ENCODE measurements around the gene PKHD1. TPM values are rescaled to one million over a fixed set of nuclear protein-coding genes. Genes with fewer than 3 reads are reported as not detected.

Gene PKHD1
- total RNA-seq, 2 donors from 2014 or later = 33.3 to 53.4 TPM

DNA sequence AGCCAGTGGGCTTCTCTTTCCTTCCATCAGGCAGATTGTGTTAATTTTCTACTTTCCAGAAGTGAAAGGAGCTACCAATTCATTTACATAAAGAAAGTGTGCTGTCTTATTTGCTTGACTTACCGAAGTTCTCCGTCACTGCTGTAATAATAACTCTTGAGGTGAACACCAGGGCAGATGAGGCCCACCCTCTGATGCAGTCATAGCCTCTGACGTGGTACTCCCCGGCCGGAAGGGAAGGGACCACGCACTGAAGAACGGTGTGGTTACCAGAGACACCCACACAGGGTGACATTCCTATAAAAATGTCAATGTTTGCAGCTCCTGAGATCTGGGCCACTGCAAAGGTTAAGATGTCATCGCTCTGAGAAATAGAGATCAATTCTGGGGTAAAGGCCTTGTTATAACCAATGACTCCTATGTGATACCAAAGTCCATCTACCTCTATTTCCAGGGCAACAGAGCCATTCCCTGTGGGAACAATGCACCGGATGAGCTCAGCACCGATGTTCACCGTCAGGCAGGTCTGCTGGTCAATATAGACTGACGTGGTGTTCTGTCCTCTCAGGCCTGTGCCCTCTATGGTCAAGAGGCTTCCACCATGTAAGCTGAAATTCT, 62.9 kb downstream of the PKHD1 start:
- DNase-seq (no peak), ATAC-seq (no peak)
- TF ChIP-seq, protein P1, sequence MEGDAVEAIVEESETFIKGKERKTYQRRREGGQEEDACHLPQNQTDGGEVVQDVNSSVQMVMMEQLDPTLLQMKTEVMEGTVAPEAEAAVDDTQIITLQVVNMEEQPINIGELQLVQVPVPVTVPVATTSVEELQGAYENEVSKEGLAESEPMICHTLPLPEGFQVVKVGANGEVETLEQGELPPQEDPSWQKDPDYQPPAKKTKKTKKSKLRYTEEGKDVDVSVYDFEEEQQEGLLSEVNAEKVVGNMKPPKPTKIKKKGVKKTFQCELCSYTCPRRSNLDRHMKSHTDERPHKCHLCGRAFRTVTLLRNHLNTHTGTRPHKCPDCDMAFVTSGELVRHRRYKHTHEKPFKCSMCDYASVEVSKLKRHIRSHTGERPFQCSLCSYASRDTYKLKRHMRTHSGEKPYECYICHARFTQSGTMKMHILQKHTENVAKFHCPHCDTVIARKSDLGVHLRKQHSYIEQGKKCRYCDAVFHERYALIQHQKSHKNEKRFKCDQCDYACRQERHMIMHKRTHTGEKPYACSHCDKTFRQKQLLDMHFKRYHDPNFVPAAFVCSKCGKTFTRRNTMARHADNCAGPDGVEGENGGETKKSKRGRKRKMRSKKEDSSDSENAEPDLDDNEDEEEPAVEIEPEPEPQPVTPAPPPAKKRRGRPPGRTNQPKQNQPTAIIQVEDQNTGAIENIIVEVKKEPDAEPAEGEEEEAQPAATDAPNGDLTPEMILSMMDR (IDR thresholded peaks at IDR 0.05) = no peak
- Histone ChIP-seq H3K27me3 (no peaks in the 10 kb centered on the region), H3K36me3 (replicated peaks in 1 of 2; ENCODE audit: insufficient read depth in 1 of 2, low read depth in 2 of 2) (no peaks in the 10 kb centered on the region), H3K4me1 (peaks cover 3% of the 10 kb centered on the region), H3K9me3 (no peaks in the 10 kb centered on the region), H3K27ac (no peak overlapping the region), H3K4me3 (no peak overlapping the region)
- intact Hi-C loops (cut with DNase I) = no loop called here
- WGBS, 2 donors = 66 to 79% methylated on average over 12 of the region's 12 CpGs

DNA sequence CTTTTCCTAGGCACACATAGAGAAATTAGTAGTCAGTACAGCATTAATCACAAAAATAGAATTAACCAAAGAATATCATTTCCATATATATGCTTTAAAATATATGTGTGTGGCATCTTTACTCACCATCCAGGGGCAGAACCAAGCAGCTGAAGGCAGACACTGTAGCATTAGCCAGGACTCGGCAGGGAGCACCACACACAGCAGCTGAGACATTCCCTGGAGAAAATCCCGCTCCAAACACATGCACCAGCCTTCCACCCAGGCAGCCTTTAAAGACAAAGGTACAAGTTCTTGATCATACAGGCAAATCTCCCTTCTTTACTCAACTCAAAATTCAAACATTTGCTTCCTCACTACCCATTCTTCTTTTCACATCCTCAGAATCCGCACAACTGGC, 64.7 kb downstream of the PKHD1 start:
- Histone ChIP-seq H3K36me3 (replicated peaks in 1 of 2; ENCODE audit: insufficient read depth in 1 of 2, low read depth in 2 of 2) (no peaks in the 10 kb centered on the region), H3K4me3 (no peak overlapping the region), H3K4me1 (peaks cover 10% of the 10 kb centered on the region), H3K27ac (no peak overlapping the region), H3K27me3 (no peaks in the 10 kb centered on the region), H3K9me3 (no peaks in the 10 kb centered on the region)
- DNase-seq (no peak), ATAC-seq (no peak)
- TF ChIP-seq POLR2A (IDR thresholded peaks at IDR 0.05) = no peak
- TF ChIP-seq, protein P1 (IDR thresholded peaks at IDR 0.05) = no peak
- intact Hi-C loops (cut with DNase I) = no loop called here
- WGBS, 2 donors = 50 to 52% methylated on average over 3 of the region's 3 CpGs

DNA sequence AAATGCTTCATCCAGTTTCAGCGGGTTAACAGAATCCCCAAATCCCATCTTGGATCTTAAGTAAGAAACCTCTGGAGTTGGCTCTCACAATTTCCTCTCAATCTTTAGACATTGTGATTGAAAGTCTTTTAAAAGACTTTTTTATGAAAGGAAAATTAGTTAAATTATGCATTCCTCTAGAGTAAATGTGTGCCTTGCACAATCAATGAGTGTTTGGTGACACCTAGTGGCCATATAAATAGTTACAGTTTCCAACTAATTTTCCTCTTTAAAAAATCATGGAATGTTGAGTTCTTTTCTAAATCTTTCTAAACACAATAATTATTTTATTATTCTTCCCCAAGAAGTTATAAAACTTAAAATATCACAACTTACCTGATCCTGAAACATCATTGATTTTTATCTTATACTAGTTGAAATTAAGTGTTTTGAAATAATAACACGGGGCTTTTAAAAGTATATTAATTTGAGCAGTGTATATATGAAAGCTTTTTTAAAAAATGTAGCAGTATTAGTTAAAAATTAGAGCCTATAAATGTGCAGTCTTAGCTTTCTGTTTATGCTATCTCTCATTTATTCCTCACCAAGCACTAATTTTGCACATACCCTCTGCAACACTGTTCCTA, 66.4 kb downstream of the PKHD1 start:
- 80 to 87% methylated on average over 2 of the region's 2 CpGs for WGBS, 2 donors
- TF ChIP-seq, protein P1 (IDR thresholded peaks at IDR 0.05) = peak; percentile 56 to 87 (median 76)
- no peak for TF ChIP-seq POLR2A (IDR thresholded peaks at IDR 0.05)
- Histone ChIP-seq H3K27ac (peak overlapping the region in 1 of 4 donors; percentile 7), H3K4me3 (no peak overlapping the region), H3K4me1 (peaks cover 10% of the 10 kb centered on the region), H3K27me3 (no peaks in the 10 kb centered on the region), H3K36me3 (replicated peaks in 1 of 2; ENCODE audit: insufficient read depth in 1 of 2, low read depth in 2 of 2) (no peaks in the 10 kb centered on the region), H3K9me3 (no peaks in the 10 kb centered on the region)
- DNase-seq = no peak
- intact Hi-C loops (cut with DNase I) = no loop called here
- ATAC-seq = peak; percentile 62

DNA sequence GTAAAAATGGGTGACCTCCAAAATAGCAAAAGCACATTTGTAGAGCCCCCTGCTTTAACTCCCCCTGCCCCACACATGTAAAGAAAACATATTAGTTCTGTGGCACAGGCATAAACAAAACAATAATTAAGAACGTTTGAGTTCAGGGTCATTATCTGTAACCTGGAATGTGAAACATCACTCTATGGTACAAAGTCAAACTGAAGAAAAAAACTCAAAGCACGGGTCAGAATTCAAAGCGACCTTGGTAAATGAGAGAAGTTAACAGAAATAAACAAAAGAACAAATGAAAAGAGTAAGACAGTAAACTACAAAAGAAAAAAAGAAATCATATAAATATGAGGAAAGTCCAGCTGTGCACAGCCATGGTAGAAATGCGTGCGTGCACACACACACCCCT, 67.5 kb downstream of the PKHD1 start:
- WGBS, 2 donors = 42 to 45% methylated on average over 5 of the region's 5 CpGs
- no peaks in the 10 kb centered on the region for H3K36me3 ChIP-seq (replicated peaks in 1 of 2; ENCODE audit: insufficient read depth in 1 of 2, low read depth in 2 of 2)
- intact Hi-C loops (cut with DNase I) = no loop called here

More for the DNA sequence above, 67.5 kb downstream of the PKHD1 start:
- no peak for ATAC-seq
- H3K4me3 ChIP-seq = no peak overlapping the region
- H3K27ac ChIP-seq = no peak overlapping the region
- H3K27me3 ChIP-seq = no peaks in the 10 kb centered on the region
- peaks cover 10% of the 10 kb centered on the region for H3K4me1 ChIP-seq
- H3K9me3 ChIP-seq = no peaks in the 10 kb centered on the region
- no peak for DNase-seq
- TF ChIP-seq POLR2A (IDR thresholded peaks at IDR 0.05) = no peak
- TF ChIP-seq, protein P1 (IDR thresholded peaks at IDR 0.05) = no peak

Measured in body of pancreas (tissue), 4 donors.